Measurements from ENCODE around the gene SH2D1A.

SH2D1A gene

GRCh38 chrX:124341396-124342132 is 4.8 kb upstream of the SH2D1A start:
- no peak for DNase-seq (ENCODE audit: low spot score)
- no peak for TF ChIP-seq CTCF (IDR thresholded peaks at IDR 0.05; ENCODE audit: extremely low read depth, insufficient read depth, missing control alignments)
- in situ Hi-C loops (cut with MboI; ENCODE audit: low pct_unique_long_range_greater_than_20kb, low sequenced_read_pairs, unreplicated experiment) = no loop called here

GRCh38 chrX:124342174-124342867 is 4.0 kb upstream of the SH2D1A start:
- DNase-seq (ENCODE audit: low spot score) = no peak
- TF ChIP-seq CTCF (IDR thresholded peaks at IDR 0.05; ENCODE audit: extremely low read depth, insufficient read depth, missing control alignments) = no peak

GRCh38 chrX:124343016-124343415 is 3.3 kb upstream of the SH2D1A start:
- no peak for TF ChIP-seq CTCF (IDR thresholded peaks at IDR 0.05; ENCODE audit: extremely low read depth, insufficient read depth, missing control alignments)
- in situ Hi-C loops (cut with MboI; ENCODE audit: low pct_unique_long_range_greater_than_20kb, low sequenced_read_pairs, unreplicated experiment) = no loop called here
- no peak for DNase-seq (ENCODE audit: low spot score)

More at GRCh38 chrX:124342174-124342867, 4.0 kb upstream of the SH2D1A start:
- in situ Hi-C loops (cut with MboI; ENCODE audit: low pct_unique_long_range_greater_than_20kb, low sequenced_read_pairs, unreplicated experiment) = no loop called here

- in situ Hi-C loops (cut with MboI; ENCODE audit: low pct_unique_long_range_greater_than_20kb, low sequenced_read_pairs, unreplicated experiment) = no loop called here
- DNase-seq (ENCODE audit: low spot score) = no peak
- no peak for TF ChIP-seq CTCF (IDR thresholded peaks at IDR 0.05; ENCODE audit: extremely low read depth, insufficient read depth, missing control alignments)
Observed at GRCh38 chrX:124344246-124344645, 2.1 kb upstream of the SH2D1A start.

GRCh38 chrX:124346877-124347241 is 496 bp downstream of the SH2D1A start:
- no peak for DNase-seq (ENCODE audit: low spot score)
- TF ChIP-seq CTCF (IDR thresholded peaks at IDR 0.05; ENCODE audit: extremely low read depth, insufficient read depth, missing control alignments) = no peak
- in situ Hi-C loops (cut with MboI; ENCODE audit: low pct_unique_long_range_greater_than_20kb, low sequenced_read_pairs, unreplicated experiment) = no loop called here

- DNase-seq (ENCODE audit: low spot score) = no peak
- no peak for TF ChIP-seq CTCF (IDR thresholded peaks at IDR 0.05; ENCODE audit: extremely low read depth, insufficient read depth, missing control alignments)
- in situ Hi-C loops (cut with MboI; ENCODE audit: low pct_unique_long_range_greater_than_20kb, low sequenced_read_pairs, unreplicated experiment) = no loop called here
Observed at GRCh38 chrX:124347242-124347641, 879 bp downstream of the SH2D1A start.
